Esophagus muscularis mucosa (tissue), 4 donors: ENCODE measurements around the gene PDIA5. TPM values are rescaled to one million over a fixed set of nuclear protein-coding genes. Genes with fewer than 3 reads are reported as not detected.

ENCODE experiments used
- DNase-seq: peaks from one replicate; pipeline ENCODE4 v3.0.0-alpha.2; 2017; ENCODE audit errors: extremely low spot score
- H3K27ac ChIP-seq, 4 donors: fragments of 200-600 bp; sonication (generic); replicated peaks in 1 of 4; 1 replicate in 3 of 4; 2 replicates in 1 of 4; pipeline ENCODE4 v1.5.1; 2016 to 2019; ENCODE audit warnings: mild to moderate bottlenecking in 1 of 4
- H3K27me3 ChIP-seq, 4 donors: fragments of 200-600 bp; sonication (generic); one replicate each; pipeline versions ENCODE4 v1.5.1 to v1.6.0; 2016 to 2019
- H3K36me3 ChIP-seq, 4 donors: fragments of 200-600 bp; sonication (generic); one replicate each; pipeline ENCODE4 v1.5.1; 2016 to 2019
- H3K4me1 ChIP-seq, 4 donors: fragments of 200-600 bp; sonication (generic); one replicate each; pipeline ENCODE4 v1.5.1; 2016 to 2019
- H3K4me3 ChIP-seq, 4 donors: fragments of 200-600 bp; sonication (generic); 1 replicate in 2 of 4; 2 replicates in 2 of 4; pipeline ENCODE4 v1.5.1; 2016 to 2019; ENCODE audit warnings: mild to moderate bottlenecking in 4 of 4, moderate library complexity in 1 of 4
- H3K9me3 ChIP-seq, 4 donors: fragments of 200-600 bp; sonication (generic); 1 replicate in 3 of 4; 2 replicates in 1 of 4; pipeline ENCODE4 v1.5.1; 2016 to 2019
- CTCF ChIP-seq, 3 experiments: fragments of 200-600 bp in 2 of 3; fragments of 450-650 bp in 1 of 3; sonication (generic) in 2 of 3; IDR thresholded peaks; one replicate each; pipeline ENCODE4 v1.5.1; 2017 to 2019; ENCODE audit warnings: antibody characterized with exemption in 3 of 3, mild to moderate bottlenecking in 2 of 3, moderate library complexity in 1 of 3
- EP300 ChIP-seq: sonication (generic); formaldehyde crosslinking; IDR thresholded peaks from one replicate; pipeline ENCODE4 v1.6.1; 2017; ENCODE audit warnings: antibody characterized with exemption
- POLR2A ChIP-seq: fragments of 450-650 bp; IDR thresholded peaks from one replicate; pipeline ENCODE4 v1.6.1; 2017; ENCODE audit warnings: antibody characterized with exemption, moderate library complexity, mild to moderate bottlenecking, low read depth
- POLR2AphosphoS5 ChIP-seq, 2 donors: sonication (generic); formaldehyde crosslinking; IDR thresholded peaks; one replicate each; pipeline ENCODE4 v1.6.1; 2017; ENCODE audit warnings: antibody characterized with exemption in 2 of 2
- WGBS: methylation state at CpG from one replicate; pipeline ENCODE4 v1.1.5; 2018; 5-methylcytosine and 5-hydroxymethylcytosine counted together
- intact Hi-C: fragments of 100-400 bp; cut with DNase I; formaldehyde crosslinking; loops from one replicate; pipeline ENCODE4 v1.15.1; 2023
- total RNA-seq, 4 donors: library from RNA; depleted of rRNA; stranded (reverse); fragments of >200 nt; gene quantifications; one replicate each; pipeline versions ENCODE4 v1.1.0 to v1.2.1, GENCODE V29; 2016

The PDIA5 gene
- total RNA-seq, 4 donors from 2014 or later: 12.5 to 16.4 (median 15.1) TPM

DNA sequence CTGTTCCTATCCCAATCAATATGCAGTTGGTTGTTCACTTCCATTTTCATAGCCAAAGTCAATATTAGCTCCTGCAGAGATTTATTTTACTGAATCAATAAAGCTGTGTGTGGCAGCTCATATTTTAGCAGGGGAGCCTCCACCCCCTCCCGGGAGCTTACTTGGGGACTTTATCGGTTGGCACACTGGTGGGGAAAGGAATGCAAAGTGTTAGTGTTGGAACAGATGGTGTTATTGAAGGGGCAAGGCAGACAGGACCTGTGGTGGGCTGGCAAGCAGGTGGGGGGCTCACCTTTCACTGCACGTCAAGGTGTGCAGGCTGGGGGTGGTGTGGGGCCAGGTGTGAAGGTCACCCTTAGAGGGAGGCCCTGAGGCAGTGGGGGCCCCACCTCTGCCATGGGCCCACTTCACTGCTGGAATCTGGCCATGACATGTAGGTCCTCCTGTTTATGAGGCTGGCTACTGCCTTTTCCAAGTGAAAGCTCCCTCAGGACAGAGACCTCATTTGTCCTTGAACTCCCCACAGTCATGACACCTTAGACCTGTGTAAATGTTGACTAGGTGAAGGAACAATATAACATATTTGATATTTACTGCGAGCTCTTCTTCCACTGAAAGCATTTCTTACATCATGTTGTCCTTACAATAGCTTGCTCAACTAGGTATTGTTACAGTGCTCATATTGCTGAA is 90.9 kb downstream of the PDIA5 start:
- TF ChIP-seq POLR2AphosphoS5 (IDR thresholded peaks at IDR 0.05) (no peak), POLR2A (no peak), CTCF (IDR thresholded peaks at IDR 0.05) (no peak), EP300 (no peak)
- 89% methylated on average over 3 of the region's 4 CpGs for WGBS
- Histone ChIP-seq H3K9me3 (no peaks in the 10 kb centered on the region), H3K27me3 (no peaks in the 10 kb centered on the region), H3K4me1 (no peaks in the 10 kb centered on the region), H3K36me3 (peaks cover 23 to 90% (median 64%) of the 10 kb centered on the region in 4 donors), H3K4me3 (no peak overlapping the region), H3K27ac (no peak overlapping the region)
- DNase-seq: peak; percentile 64
- intact Hi-C loops: no loop called here

DNA sequence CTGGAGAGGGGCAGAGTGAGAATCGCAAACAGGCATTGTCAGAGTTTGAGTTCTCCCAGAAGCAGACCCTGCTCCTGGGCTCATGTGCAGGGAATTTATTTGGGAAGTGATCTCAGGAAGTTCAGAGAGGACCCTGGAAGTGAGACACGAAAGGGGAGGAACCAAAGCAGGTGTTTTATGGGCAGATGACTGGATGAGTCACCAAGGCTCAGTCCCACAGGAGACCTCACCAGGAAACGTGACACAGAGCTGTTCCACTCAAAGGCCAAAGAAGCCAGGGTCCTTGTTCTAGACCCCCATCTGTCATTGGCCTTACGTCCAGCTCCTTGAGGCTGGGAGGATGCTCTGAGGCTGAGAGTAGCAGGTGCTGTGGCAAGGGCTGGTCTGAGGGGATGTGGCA is 91.5 kb downstream of the PDIA5 start:
- no peak for DNase-seq
- Histone ChIP-seq H3K36me3 (peaks cover 23 to 93% (median 61%) of the 10 kb centered on the region in 4 donors), H3K4me3 (no peak overlapping the region), H3K4me1 (no peaks in the 10 kb centered on the region), H3K27me3 (no peaks in the 10 kb centered on the region), H3K27ac (no peak overlapping the region), H3K9me3 (no peaks in the 10 kb centered on the region)
- 75% methylated on average over 4 of the region's 4 CpGs for WGBS
- TF ChIP-seq CTCF (IDR thresholded peaks at IDR 0.05): no peak
- TF ChIP-seq POLR2AphosphoS5 (IDR thresholded peaks at IDR 0.05): no peak
- no peak for TF ChIP-seq POLR2A
- no peak for TF ChIP-seq EP300
- intact Hi-C loops: no loop called here

DNA sequence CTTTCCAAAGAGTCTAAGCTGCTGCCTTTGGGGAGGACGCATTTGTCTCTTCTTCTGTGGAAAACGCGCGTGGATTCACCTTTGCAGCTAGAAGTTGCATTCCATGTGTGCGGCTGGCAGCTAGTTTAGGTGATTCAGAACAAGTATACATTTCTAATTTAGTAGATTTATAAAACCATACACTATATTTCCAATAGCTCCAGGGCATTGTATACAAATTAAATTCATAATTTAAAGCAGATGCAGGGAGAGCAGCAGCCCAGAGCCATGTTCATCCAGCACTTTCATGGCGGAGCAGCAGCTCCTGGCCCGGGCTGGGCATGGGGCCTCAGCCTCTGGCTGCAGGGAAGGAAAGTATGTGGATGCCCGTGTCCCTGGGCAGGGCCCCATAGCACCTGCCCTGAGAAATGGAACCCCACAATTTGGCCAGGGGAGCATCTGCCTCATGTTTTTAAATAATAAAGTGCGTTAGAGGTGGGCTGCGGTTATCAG is 92.1 kb downstream of the PDIA5 start:
- intact Hi-C loops: no loop called here
- H3K36me3 ChIP-seq: peaks cover 23 to 93% (median 61%) of the 10 kb centered on the region in 4 donors
- no peaks in the 10 kb centered on the region for H3K27me3 ChIP-seq
- 91% methylated on average over 10 of the region's 10 CpGs for WGBS
- H3K4me1 ChIP-seq: no peaks in the 10 kb centered on the region
- TF ChIP-seq POLR2AphosphoS5 (IDR thresholded peaks at IDR 0.05): no peak
- TF ChIP-seq POLR2A: no peak
- no peak for TF ChIP-seq EP300
- TF ChIP-seq CTCF (IDR thresholded peaks at IDR 0.05): no peak
- H3K9me3 ChIP-seq: no peaks in the 10 kb centered on the region
- H3K4me3 ChIP-seq: no peak overlapping the region
- H3K27ac ChIP-seq: no peak overlapping the region
- no peak for DNase-seq

GRCh38 chr3:123159926-123160635 is 93.3 kb downstream of the PDIA5 start:
- intact Hi-C loops: no loop called here
- no peaks in the 10 kb centered on the region for H3K4me1 ChIP-seq
- no peak overlapping the region for H3K4me3 ChIP-seq
- H3K9me3 ChIP-seq: no peaks in the 10 kb centered on the region
- DNase-seq: peak; percentile 60
- 91% methylated on average over 9 of the region's 9 CpGs for WGBS
- H3K36me3 ChIP-seq: peaks cover 23 to 93% (median 66%) of the 10 kb centered on the region in 4 donors
- TF ChIP-seq POLR2AphosphoS5 (IDR thresholded peaks at IDR 0.05) (no peak), POLR2A (no peak), EP300 (no peak), CTCF (IDR thresholded peaks at IDR 0.05) (no peak)
- H3K27ac ChIP-seq: no peak overlapping the region
- H3K27me3 ChIP-seq: no peaks in the 10 kb centered on the region
